GM13976 (cell line): ENCODE data around the gene ZBTB24.

Experiments
- DNase-seq: peaks from one replicate; pipeline ENCODE4 v3.0.0; 2012; ENCODE audit warnings: low spot score
- CTCF ChIP-seq: IDR thresholded peaks from 2 replicates; pipeline ENCODE4 v1.5.1; 2012; ENCODE audit warnings: borderline replicate concordance, mild to moderate bottlenecking; ENCODE audit not compliant: insufficient read depth; ENCODE audit errors: extremely low read depth, missing control alignments, control extremely low read depth
- in situ Hi-C: fragments of 300-500 bp; cut with MboI; formaldehyde crosslinking; loops from one replicate; pipeline ENCODE4 v1.12.0; 2022; ENCODE audit warnings: low sequenced_read_pairs, mixed read lengths, inconsistent platforms; ENCODE audit not compliant: unreplicated experiment

Gene ZBTB24

GRCh38 chr6:109434456-109434855, 48.6 kb downstream of the ZBTB24 start:
- in situ Hi-C loops, result no loop called here
- no peak for TF ChIP-seq CTCF
- DNase-seq, result no peak

GRCh38 chr6:109429496-109429895, 53.5 kb downstream of the ZBTB24 start:
- TF ChIP-seq CTCF, result no peak
- in situ Hi-C loops, result no loop called here
- no peak for DNase-seq

GRCh38 chr6:109428889-109429477, 54.0 kb downstream of the ZBTB24 start:
- no peak for TF ChIP-seq CTCF
- DNase-seq, result no peak
- in situ Hi-C loops, result no loop called here

- in situ Hi-C loops, result no loop called here
- no peak for TF ChIP-seq CTCF
- DNase-seq, result no peak
These were observed 58.1 kb downstream of the ZBTB24 start for GRCh38 chr6:109424946-109425345.

- TF ChIP-seq CTCF, result no peak
- in situ Hi-C loops, result no loop called here
- DNase-seq, result no peak
These were observed 61.8 kb downstream of the ZBTB24 start for GRCh38 chr6:109421184-109421583.

GRCh38 chr6:109420751-109421150, 62.3 kb downstream of the ZBTB24 start:
- TF ChIP-seq CTCF, result no peak
- no peak for DNase-seq
- in situ Hi-C loops, result no loop called here
